HTR-8/SVneo (cell line): ENCODE data around the gene SMARCE1.

ENCODE experiments used
- DNase-seq: peaks from one replicate; pipeline ENCODE4 v3.0.0; 2011; ENCODE audit warnings: low spot score, mixed read lengths; ENCODE audit not compliant: insufficient read length
- FAIRE-seq: peaks from 2 replicates; lab custom pipeline; 2011; peaks lifted over from hg19 to GRCh38; lab: Jason Lieb, UNC

Gene SMARCE1

DNA sequence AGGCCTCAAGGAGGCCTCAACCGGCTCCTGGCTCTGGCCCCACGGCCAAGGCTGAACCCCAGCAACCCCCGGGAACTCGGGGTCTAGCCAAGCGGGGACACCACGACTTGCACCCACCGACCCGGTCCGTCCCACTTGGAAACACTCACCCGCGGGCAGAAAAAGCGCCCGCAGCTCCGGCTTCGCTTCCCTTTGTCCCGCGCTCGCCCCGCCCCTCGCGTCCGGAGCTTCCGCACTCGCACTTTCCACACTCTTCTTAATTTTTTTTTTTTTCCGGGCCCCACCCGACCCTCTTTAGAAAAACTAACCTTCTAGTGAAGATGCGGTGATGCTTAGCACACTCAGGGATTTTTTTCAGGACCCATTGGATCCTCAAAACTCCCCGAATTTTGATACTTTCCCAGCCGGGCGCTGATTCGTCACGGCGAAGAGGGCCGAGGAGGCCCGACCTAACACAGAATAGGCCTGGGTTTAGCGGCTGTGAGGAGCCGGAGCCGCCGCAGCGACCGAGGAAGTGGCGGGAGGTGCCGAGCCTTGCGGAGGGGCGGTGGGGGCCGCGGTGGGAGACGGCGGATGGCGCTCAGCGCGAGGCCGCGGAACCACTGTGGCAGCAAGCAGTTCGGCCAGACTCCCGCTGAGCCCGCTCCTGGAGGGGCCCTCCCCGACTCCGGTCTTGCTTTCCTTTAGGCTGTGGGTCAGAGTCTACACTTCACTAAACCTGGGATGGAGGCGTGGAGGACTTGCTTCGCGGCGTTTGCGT lies at the start of gene SMARCE1:
Gene SMARCE1, minus strand, starts transcription at position 195 of the 760 bp plus-strand sequence. CDS start 2,016 bp downstream, outside the sequence.
- peak; percentile 62 for FAIRE-seq
- peak; percentile 67 for DNase-seq

- FAIRE-seq (no peak), DNase-seq (no peak)
Measured at GRCh38 chr17:40697297-40697696, 49.7 kb upstream of the SMARCE1 start.

DNA sequence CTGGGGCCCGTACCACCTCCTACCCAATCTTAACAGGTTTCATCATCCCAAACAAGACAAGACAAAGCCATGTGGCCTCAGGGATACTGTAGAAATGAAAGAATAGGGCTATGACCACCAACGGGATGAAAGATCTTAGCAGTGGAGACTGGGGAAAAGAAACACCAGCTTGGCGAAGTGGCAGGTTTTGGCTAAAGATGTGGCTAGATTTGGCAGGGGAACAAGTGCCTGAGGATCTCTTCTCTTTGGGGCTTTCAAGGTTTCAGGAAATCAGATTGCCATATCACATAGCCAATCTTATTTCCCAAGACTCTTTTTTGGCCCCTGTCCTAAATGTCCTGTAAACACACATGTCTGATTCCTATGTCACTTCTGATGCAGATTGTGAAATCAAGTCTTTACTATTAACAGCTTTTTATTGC lies 49.0 kb upstream of the SMARCE1 start:
- DNase-seq (no peak), FAIRE-seq (no peak)

- no peak for DNase-seq
- FAIRE-seq = no peak
Measured at GRCh38 chr17:40695874-40696472, 48.4 kb upstream of the SMARCE1 start.

- DNase-seq = no peak
- FAIRE-seq = no peak
Measured at GRCh38 chr17:40694584-40694983, 47.0 kb upstream of the SMARCE1 start.

GRCh38 chr17:40687106-40687505 lies 39.5 kb upstream of the SMARCE1 start:
- FAIRE-seq (no peak), DNase-seq (no peak)

DNA sequence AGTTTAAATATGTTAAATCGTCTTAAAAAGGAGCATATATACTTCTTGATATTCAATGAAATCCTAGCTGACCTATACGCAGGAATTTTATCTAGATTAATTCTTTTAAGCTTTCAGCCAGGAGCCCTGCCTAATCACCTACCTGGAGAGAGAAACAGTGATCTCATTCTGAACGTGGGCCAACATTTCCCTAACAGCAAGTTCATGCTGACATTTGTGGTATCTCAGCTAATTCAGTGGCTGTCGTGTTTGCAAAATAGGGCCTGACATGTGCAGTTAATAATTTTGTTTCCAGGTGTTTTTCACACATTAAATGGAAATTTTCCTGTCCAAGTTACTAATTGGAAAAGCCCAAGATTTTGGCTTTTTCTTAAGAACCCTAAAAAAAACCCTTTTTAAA lies 38.6 kb upstream of the SMARCE1 start:
- DNase-seq (no peak), FAIRE-seq (no peak)

DNA sequence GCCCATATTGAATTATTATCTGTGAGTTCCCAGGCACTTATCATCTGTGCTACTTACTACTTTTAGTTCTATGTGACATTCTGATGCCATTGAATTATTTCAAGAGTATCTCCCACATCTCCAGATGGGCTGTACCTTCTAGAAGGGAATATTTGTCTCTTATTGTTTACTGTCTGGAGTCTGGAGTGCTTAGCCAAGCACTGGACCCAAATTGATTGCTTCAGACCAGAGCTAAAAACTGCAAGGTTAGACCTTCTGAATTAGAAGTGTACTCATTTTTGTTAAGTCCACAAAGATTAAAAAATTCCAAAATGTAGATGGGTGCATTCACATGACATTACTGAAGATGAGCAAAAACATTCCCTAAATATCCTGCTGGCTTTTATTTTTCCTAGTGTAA lies 33.4 kb upstream of the SMARCE1 start:
- no peak for FAIRE-seq
- DNase-seq = no peak

DNA sequence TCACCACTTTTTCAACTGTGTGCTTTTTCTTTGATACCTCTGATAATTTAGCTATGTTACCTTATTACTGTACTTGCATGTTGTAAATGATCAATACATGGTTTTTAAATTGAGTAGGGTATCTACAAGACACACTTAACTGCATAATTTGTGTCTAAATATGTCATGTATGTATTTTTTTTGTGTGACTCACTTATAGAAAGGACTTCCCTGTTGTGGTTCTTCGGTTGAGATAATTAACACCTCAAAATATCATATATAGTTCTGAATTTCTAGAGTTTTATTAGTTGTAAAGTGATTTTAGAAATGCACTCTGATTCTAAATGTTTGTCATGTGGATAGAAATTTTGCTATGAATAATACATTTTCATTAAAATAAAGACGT lies 31.9 kb upstream of the SMARCE1 start:
- no peak for DNase-seq
- no peak for FAIRE-seq

DNA sequence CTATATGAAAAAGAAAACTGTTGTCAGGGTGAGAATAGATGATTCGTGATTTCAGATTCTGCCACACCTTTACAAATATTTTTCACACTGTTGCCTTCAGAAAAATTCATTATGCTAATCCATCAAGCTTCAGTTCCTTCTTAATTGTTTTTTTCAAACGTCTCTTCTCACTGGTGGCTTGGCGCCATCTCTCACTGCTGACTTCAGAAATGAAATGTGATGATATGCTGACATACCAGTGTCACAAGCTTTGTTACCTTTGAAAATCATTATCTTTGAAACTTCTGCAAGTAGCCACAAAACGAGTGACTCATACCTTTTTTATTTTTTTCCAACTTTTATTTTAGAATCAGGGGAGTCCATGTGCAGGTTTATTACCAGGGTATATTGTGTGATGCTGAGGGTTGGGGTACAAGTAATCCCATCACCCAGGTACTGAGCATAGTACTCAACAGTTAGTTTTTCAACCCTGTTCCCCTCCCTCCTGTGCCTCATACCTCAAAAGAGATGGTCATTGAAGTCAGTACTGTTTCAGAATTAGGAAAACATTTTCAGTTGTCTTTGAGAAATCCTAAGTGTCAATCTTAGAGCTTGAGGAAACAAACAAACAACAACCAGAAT lies 31.4 kb upstream of the SMARCE1 start:
- peak; percentile 26 for FAIRE-seq

GRCh38 chr17:40675905-40676304 lies 28.3 kb upstream of the SMARCE1 start:
- FAIRE-seq = no peak

More for the DNA sequence above, 31.4 kb upstream of the SMARCE1 start:
- no peak for DNase-seq

DNA sequence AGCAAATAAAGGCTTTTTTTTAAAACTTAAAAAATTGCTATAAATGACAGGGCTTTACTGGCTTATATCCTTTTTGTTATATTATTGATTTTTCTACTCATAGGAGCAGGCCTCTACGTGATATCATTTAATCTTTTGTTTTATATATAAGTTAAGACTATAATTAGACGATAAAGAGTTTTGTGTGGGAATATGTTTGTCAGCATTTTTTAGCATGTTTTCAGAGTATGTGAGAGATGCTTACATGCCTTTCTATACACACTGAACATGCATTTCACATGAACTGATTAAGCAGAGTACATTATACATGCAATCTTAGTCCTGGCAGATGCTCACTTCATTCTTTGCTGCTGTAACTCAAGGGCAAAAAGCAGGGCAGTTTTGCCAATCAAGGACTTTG lies 25.0 kb upstream of the SMARCE1 start:
- DNase-seq = no peak
- no peak for FAIRE-seq

More at GRCh38 chr17:40675905-40676304, 28.3 kb upstream of the SMARCE1 start:
- no peak for DNase-seq

DNA sequence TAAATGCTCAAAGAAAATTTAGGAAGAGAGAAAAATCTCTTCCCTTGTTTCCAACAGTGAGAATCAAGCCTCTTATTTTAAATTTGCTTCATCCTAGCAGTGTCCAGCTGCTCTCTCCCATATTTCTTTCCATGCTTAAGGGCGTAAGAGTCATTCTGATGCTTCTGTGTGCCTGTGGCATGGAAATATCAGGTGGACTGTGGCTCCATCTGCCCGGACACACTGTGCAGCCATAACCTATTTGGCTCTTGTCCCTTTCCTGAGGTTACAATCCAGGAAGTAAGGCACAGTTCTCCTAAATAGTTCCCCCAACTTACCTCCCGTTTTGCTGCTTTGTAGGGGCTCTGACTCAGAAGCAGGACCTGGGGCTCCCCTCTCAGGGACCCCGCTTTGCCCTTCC lies 23.7 kb upstream of the SMARCE1 start:
- DNase-seq (no peak), FAIRE-seq (peak; percentile 63)

GRCh38 chr17:40666331-40666730 lies 18.7 kb upstream of the SMARCE1 start:
- FAIRE-seq (peak; percentile 31), DNase-seq (no peak)

GRCh38 chr17:40664582-40665333 lies 17.1 kb upstream of the SMARCE1 start, which contains the start of gene KRT222:
Gene KRT222, minus strand, starts transcription at chr17:40665177. Its CDS starts 78 bp downstream, at chr17:40665099.
- FAIRE-seq = no peak
- no peak for DNase-seq

DNA sequence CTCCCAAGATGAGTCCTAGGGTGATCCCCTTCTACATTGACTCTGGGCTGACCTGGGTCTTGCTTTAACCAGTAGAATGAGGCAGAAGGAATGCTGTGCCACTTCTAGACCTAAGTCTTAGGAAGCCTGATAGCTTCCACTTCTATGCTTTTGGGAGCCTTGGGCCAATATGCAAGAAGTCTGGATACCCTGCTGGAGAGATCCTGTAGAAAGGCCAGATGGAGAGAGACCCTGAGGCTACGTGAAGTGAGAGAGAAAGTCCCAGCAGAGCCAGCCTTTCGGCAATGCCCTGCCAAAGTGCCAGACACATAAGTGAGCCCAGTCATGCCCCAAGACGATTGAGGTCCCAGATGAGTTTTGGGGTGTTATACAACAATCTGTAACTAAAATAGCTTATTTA lies 15.6 kb upstream of the SMARCE1 start:
- FAIRE-seq = no peak
- no peak for DNase-seq

- FAIRE-seq = no peak
- no peak for DNase-seq
Measured at GRCh38 chr17:40659911-40660310, 12.3 kb upstream of the SMARCE1 start.

GRCh38 chr17:40658396-40658795 lies 10.8 kb upstream of the SMARCE1 start:
- FAIRE-seq (no peak), DNase-seq (no peak)

DNA sequence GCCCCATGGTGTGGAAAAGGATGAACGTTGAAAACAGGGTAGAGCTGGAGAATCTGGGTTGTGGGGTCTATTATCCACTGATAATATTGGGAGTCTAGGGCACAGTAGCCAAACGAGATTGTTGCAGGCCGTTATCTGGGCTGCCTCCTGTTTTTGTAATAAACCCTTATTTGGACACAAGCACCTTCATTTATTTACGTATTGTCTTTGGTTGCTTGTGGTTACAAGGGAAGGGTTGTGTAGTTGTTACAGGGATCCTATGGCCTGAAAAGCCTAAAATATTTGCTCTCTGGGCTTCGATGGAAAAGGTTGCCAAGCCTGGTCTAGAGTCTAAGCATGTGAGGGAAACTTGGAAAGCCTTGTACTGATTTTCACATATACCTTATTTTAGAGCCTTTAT lies 4.3 kb upstream of the SMARCE1 start:
- FAIRE-seq = no peak

GRCh38 chr17:40648384-40648968 lies 858 bp upstream of the SMARCE1 start:
- DNase-seq (no peak), FAIRE-seq (no peak)

More for the DNA sequence above, 4.3 kb upstream of the SMARCE1 start:
- DNase-seq = no peak
